Smooth muscle cell (in vitro differentiated cells): Measurements from ENCODE around the gene DNAJC17. TPM values are rescaled to one million over a fixed set of nuclear protein-coding genes. Genes with fewer than 3 reads are reported as not detected.
A peak's percentile ranks its signal among the peaks of the same experiment; 100 is the strongest.

ENCODE experiments used
- DNase-seq: peaks from one replicate; lab custom pipeline; 2025; ENCODE audit not compliant: unreplicated experiment; lab: John Stamatoyannopoulos, UW
- H2AFZ ChIP-seq: fragments of 200-600 bp; sonication (generic); 2 replicates; pipeline ENCODE4 v1.6.0; 2016; ENCODE audit warnings: antibody characterized with exemption, low read depth, mild to moderate bottlenecking
- H3F3A ChIP-seq: fragments of 200-600 bp; sonication (generic); 2 replicates; pipeline ENCODE4 v1.6.0; 2017; ENCODE audit warnings: antibody characterized with exemption, low read depth
- H3K27ac ChIP-seq: fragments of 200-600 bp; sonication (generic); 2 replicates; pipeline ENCODE4 v1.5.1; 2016; ENCODE audit warnings: low read depth, mild to moderate bottlenecking
- H3K27me3 ChIP-seq: fragments of 200-600 bp; sonication (generic); 2 replicates; pipeline ENCODE4 v1.6.1; 2016; ENCODE audit warnings: low read depth, mild to moderate bottlenecking
- H3K36me3 ChIP-seq: fragments of 200-600 bp; sonication (generic); 2 replicates; pipeline ENCODE4 v1.5.1; 2016; ENCODE audit warnings: low read depth
- H3K4me1 ChIP-seq: fragments of 200-600 bp; sonication (generic); 2 replicates; pipeline ENCODE4 v1.5.1; 2016; ENCODE audit warnings: low read depth
- H3K4me2 ChIP-seq: fragments of 200-600 bp; sonication (generic); 2 replicates; pipeline ENCODE4 v1.6.0; 2016; ENCODE audit warnings: mild to moderate bottlenecking
- H3K4me3 ChIP-seq: fragments of 200-600 bp; sonication (generic); 2 replicates; pipeline ENCODE4 v1.5.1; 2016; ENCODE audit warnings: mild to moderate bottlenecking
- H3K79me2 ChIP-seq: fragments of 200-600 bp; sonication (generic); 2 replicates; pipeline ENCODE4 v1.6.0; 2016; ENCODE audit warnings: low read depth, mild to moderate bottlenecking
- H3K9ac ChIP-seq: fragments of 200-600 bp; sonication (generic); 2 replicates; pipeline ENCODE4 v1.6.0; 2016; ENCODE audit warnings: low read depth
- H3K9me3 ChIP-seq: fragments of 200-600 bp; sonication (generic); replicated peaks from 2 replicates; pipeline ENCODE4 v1.5.1; 2016; ENCODE audit warnings: low read depth
- H4K20me1 ChIP-seq: fragments of 200-600 bp; sonication (generic); 2 replicates; pipeline ENCODE4 v1.6.0; 2016; ENCODE audit warnings: low read depth
- WGBS: methylation state at CpG from one replicate; pipeline ENCODE4 v1.1.7; 2016; ENCODE audit warnings: low lambda C conversion rate; 5-methylcytosine and 5-hydroxymethylcytosine counted together
- polyA plus RNA-seq: library from polyadenylated mRNA; unstranded; fragments of >200 nt; fragmentation: Nextera tagmentation; extraction: Ambion mirVana; gene quantifications from 2 replicates; pipeline ENCODE4 v1.2.1, GENCODE V29; 2016
- total RNA-seq: library from RNA; depleted of rRNA; stranded (reverse); fragments of >200 nt; gene quantifications from 2 replicates; pipeline ENCODE4 v1.2.3, GENCODE V29; 2014
- TF ChIP-seq, protein P1 (sequence below): fragments of 200-600 bp; sonication (generic); IDR thresholded peaks from 2 replicates; pipeline ENCODE4 v1.5.1; 2017; ENCODE audit warnings: borderline replicate concordance, mild to moderate bottlenecking, antibody characterized with exemption; ENCODE audit not compliant: insufficient read depth, poor library complexity, severe bottlenecking

The DNAJC17 gene
- total and polyA plus RNA-seq, 2 experiments from 2014 or later: 25.0 to 33.6 TPM

DNA sequence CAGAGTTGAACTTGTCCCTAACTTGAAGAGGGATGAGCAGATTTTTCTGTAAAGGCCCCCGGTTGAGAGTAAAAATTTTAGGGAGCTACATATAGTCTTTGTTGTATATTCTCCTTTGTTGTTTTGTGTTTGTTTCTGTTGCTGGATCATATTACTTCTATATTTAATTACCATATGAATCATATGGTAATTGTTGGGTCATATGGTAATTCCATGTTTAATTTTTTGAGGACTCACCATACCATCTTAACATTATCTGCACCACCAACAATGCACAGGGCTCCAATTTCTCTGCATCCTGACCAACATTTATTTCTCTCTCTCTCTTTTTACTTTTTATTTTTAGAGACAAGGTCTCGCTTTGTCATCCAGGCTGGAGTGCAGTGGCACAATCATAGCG, 7.8 kb downstream of the DNAJC17 start:
- Histone ChIP-seq H3K4me3 (no peak overlapping the region), H3K36me3 (no peaks in the 10 kb centered on the region), H3K27ac (peak overlapping the region; percentile 52), H3K9me3 (no peaks in the 10 kb centered on the region), H3F3A (peaks cover 8% of the 10 kb centered on the region), H3K9ac (no peak overlapping the region), H3K79me2 (peaks cover 22% of the 10 kb centered on the region), H3K27me3 (no peaks in the 10 kb centered on the region), H3K4me1 (peaks cover 3% of the 10 kb centered on the region), H4K20me1 (peaks cover 58% of the 10 kb centered on the region), H3K4me2 (no peak overlapping the region), H2AFZ (no peak overlapping the region)
- WGBS: 95% methylated on average over 3 of the region's 3 CpGs
- TF ChIP-seq, protein P1, sequence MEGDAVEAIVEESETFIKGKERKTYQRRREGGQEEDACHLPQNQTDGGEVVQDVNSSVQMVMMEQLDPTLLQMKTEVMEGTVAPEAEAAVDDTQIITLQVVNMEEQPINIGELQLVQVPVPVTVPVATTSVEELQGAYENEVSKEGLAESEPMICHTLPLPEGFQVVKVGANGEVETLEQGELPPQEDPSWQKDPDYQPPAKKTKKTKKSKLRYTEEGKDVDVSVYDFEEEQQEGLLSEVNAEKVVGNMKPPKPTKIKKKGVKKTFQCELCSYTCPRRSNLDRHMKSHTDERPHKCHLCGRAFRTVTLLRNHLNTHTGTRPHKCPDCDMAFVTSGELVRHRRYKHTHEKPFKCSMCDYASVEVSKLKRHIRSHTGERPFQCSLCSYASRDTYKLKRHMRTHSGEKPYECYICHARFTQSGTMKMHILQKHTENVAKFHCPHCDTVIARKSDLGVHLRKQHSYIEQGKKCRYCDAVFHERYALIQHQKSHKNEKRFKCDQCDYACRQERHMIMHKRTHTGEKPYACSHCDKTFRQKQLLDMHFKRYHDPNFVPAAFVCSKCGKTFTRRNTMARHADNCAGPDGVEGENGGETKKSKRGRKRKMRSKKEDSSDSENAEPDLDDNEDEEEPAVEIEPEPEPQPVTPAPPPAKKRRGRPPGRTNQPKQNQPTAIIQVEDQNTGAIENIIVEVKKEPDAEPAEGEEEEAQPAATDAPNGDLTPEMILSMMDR: no peak
- no peak for DNase-seq

DNA sequence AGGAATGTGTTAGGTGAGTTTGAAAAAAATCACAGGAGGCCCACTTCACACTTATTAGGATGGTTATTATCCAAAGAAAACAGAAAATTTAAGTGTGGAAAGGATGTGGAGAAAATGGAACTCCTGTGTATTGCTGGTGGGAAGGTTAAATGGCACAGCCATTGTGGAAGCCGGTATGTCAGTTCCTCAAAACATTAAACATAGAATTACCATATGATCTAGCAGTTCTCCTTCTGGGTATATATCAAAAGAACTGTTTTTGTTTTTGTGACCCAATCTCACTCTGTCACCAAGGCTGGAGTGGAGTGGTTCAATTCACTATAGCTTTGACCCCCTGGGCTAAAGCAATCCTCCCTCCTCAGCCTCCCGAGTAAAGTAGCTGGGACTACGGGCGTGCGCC, 10.8 kb downstream of the DNAJC17 start:
- no peak overlapping the region for H2AFZ ChIP-seq
- no peak overlapping the region for H3K9ac ChIP-seq
- H3K79me2 ChIP-seq: peaks cover 27% of the 10 kb centered on the region
- H3K27me3 ChIP-seq: no peaks in the 10 kb centered on the region
- 96% methylated on average over 5 of the region's 5 CpGs for WGBS
- no peaks in the 10 kb centered on the region for H3K9me3 ChIP-seq
- H4K20me1 ChIP-seq: peaks cover 57% of the 10 kb centered on the region
- H3K27ac ChIP-seq: no peak overlapping the region
- no peak overlapping the region for H3K4me3 ChIP-seq
- TF ChIP-seq, protein P1: no peak
- H3K36me3 ChIP-seq: no peaks in the 10 kb centered on the region
- DNase-seq: no peak
- peaks cover 8% of the 10 kb centered on the region for H3F3A ChIP-seq
- H3K4me2 ChIP-seq: no peak overlapping the region
- H3K4me1 ChIP-seq: peaks cover 3% of the 10 kb centered on the region

DNA sequence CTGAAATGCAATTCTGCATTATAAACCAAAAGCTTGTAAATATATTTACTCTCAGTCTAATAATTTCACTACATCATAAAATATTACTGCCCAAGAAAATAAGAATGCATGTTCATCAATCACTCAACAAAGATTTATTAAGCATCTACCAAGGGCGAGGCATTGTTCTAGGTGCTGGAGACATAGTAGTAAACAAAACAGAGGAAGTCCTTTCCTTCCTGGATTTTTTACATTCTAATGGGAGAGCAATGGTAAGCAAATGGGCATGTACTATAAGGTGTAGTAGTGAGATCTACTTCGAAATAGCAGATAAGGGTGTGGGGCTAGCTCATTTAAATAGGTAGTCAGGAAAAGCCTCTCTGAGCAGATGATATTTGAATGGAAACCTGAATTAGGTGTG, 11.2 kb downstream of the DNAJC17 start:
- DNase-seq: no peak
- no peak overlapping the region for H3K9ac ChIP-seq
- TF ChIP-seq, protein P1: no peak
- no peak overlapping the region for H2AFZ ChIP-seq
- peaks cover 27% of the 10 kb centered on the region for H3K79me2 ChIP-seq
- peaks cover 53% of the 10 kb centered on the region for H4K20me1 ChIP-seq
- H3K4me3 ChIP-seq: no peak overlapping the region
- H3K4me1 ChIP-seq: peaks cover 3% of the 10 kb centered on the region
- H3K27me3 ChIP-seq: no peaks in the 10 kb centered on the region
- H3F3A ChIP-seq: peaks cover 8% of the 10 kb centered on the region
- no peaks in the 10 kb centered on the region for H3K9me3 ChIP-seq
- no peaks in the 10 kb centered on the region for H3K36me3 ChIP-seq
- 81% methylated on average over 2 of the region's 2 CpGs for WGBS
- H3K4me2 ChIP-seq: no peak overlapping the region
- no peak overlapping the region for H3K27ac ChIP-seq

DNA sequence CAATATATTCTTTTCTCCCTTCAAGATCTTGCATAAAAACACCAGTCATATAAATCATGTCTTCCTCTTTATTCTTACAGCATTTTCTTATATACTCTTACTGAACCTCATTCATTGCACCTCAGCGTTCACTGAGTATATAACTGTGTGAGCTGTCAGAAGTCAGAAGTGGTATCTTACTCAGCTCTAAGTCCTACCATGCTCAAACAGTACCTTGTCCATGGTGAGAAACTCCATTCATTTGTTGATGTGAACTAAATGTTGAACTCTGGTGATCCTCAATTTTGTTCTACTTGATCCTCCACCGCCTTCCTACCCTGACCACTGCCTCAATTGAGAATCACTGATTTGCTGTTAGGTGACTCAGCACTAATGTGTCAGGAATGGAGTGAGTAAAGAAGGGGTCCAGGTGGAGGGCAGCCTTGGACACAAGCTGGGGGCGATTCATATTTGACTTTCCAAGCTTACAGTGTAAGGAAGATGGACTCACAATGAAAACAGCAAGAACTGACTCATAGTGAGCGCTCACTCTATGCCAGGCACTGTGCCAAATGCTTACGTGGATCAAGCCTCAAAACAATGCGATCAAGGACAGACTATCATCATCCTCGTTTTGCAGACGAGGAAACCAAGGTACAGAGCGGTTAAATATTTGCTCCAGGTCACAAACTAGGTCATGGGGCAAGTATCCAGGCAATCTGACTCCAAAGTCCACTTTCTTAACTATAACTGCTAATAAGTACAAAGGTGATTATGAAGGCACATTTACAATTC, 13.9 kb downstream of the DNAJC17 start:
- TF ChIP-seq, protein P1: no peak
- H4K20me1 ChIP-seq: peaks cover 53% of the 10 kb centered on the region
- H3K4me3 ChIP-seq: no peak overlapping the region
- no peak overlapping the region for H3K4me2 ChIP-seq
- no peak overlapping the region for H3K27ac ChIP-seq
- no peak overlapping the region for H3K9ac ChIP-seq
- peaks cover 36% of the 10 kb centered on the region for H3K79me2 ChIP-seq
- DNase-seq: no peak
- H3F3A ChIP-seq: no peaks in the 10 kb centered on the region
- H3K9me3 ChIP-seq: no peaks in the 10 kb centered on the region
- WGBS: 89% methylated on average over 9 of the region's 9 CpGs
- no peaks in the 10 kb centered on the region for H3K27me3 ChIP-seq
- H2AFZ ChIP-seq: no peak overlapping the region
- H3K4me1 ChIP-seq: peaks cover 2% of the 10 kb centered on the region
- no peaks in the 10 kb centered on the region for H3K36me3 ChIP-seq
